ENCODE results near the gene ARHGAP28. TPM values are rescaled to one million over a fixed set of nuclear protein-coding genes. Genes with fewer than 3 reads are reported as not detected.

Gene ARHGAP28
- total and polyA plus RNA-seq, 2 of the 13 experiments (the other 11 are each of a cell fraction or from before 2014, with no cell fraction given), result not detected

GRCh38 chr18:6960124-6960523 lies 230.6 kb downstream of the ARHGAP28 start (continued):
- TF ChIP-seq, protein P1, sequence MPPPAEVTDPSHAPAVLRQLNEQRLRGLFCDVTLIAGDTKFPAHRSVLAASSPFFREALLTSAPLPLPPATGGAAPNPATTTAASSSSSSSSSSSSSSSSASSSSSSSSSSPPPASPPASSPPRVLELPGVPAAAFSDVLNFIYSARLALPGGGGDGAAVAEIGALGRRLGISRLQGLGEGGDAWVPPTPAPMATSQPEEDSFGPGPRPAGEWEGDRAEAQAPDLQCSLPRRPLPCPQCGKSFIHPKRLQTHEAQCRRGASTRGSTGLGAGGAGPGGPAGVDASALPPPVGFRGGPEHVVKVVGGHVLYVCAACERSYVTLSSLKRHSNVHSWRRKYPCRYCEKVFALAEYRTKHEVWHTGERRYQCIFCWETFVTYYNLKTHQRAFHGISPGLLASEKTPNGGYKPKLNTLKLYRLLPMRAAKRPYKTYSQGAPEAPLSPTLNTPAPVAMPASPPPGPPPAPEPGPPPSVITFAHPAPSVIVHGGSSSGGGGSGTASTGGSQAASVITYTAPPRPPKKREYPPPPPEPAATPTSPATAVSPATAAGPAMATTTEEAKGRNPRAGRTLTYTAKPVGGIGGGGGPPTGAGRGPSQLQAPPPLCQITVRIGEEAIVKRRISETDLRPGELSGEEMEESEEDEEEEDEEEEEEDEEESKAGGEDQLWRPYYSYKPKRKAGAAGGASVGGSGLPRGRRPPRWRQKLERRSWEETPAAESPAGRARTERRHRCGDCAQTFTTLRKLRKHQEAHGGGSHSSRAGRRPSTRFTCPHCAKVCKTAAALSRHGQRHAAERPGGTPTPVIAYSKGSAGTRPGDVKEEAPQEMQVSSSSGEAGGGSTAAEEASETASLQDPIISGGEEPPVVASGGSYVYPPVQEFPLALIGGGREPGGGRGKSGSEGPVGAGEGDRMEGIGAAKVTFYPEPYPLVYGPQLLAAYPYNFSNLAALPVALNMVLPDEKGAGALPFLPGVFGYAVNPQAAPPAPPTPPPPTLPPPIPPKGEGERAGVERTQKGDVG (CRISPR knock-in tag; IDR thresholded peaks at IDR 0.05; ENCODE audit: borderline replicate concordance), result no peak
- TF ChIP-seq HDAC6 (IDR thresholded peaks at IDR 0.05; ENCODE audit: low read depth, low read length) (no peak), RAD51 (IDR thresholded peaks at IDR 0.05; ENCODE audit: borderline replicate concordance) (no peak), HNF1A (IDR thresholded peaks at IDR 0.05; ENCODE audit: low read depth) (no peak), HNF1A (CRISPR knock-in tag; IDR thresholded peaks at IDR 0.05; ENCODE audit: borderline replicate concordance) (no peak), ZNF678 (CRISPR knock-in tag; IDR thresholded peaks at IDR 0.05) (no peak), SNAPC4 (CRISPR knock-in tag; IDR thresholded peaks at IDR 0.05) (no peak), FOXJ3 (CRISPR knock-in tag; IDR thresholded peaks at IDR 0.05; ENCODE audit: borderline replicate concordance) (no peak), KAT2B (IDR thresholded peaks at IDR 0.05; ENCODE audit: borderline replicate concordance, low read depth, low read length) (no peak), ZSCAN21 (CRISPR knock-in tag; IDR thresholded peaks at IDR 0.05; ENCODE audit: borderline replicate concordance) (no peak), RFX1 (IDR thresholded peaks at IDR 0.05) (no peak)
- TF ChIP-seq, protein P2, sequence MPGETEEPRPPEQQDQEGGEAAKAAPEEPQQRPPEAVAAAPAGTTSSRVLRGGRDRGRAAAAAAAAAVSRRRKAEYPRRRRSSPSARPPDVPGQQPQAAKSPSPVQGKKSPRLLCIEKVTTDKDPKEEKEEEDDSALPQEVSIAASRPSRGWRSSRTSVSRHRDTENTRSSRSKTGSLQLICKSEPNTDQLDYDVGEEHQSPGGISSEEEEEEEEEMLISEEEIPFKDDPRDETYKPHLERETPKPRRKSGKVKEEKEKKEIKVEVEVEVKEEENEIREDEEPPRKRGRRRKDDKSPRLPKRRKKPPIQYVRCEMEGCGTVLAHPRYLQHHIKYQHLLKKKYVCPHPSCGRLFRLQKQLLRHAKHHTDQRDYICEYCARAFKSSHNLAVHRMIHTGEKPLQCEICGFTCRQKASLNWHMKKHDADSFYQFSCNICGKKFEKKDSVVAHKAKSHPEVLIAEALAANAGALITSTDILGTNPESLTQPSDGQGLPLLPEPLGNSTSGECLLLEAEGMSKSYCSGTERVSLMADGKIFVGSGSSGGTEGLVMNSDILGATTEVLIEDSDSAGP (CRISPR knock-in tag; IDR thresholded peaks at IDR 0.05; ENCODE audit: borderline replicate concordance), result no peak

Data from HepG2 (cell line).